GM21423 (cell line): ENCODE measurements around the gene MAGEA9.
"Not testable (repeated sequence)": the region's sequence is repeated elsewhere in the genome, so short reads cannot be mapped to it uniquely, and the experiment has no call there.

ENCODE experiments used
- ATAC-seq: cut with Tn5 transposase; IDR thresholded peaks from one replicate; pipeline ENCODE4 v1.9.1; 2021; ENCODE audit warnings: mild to moderate bottlenecking, moderate library complexity; ENCODE audit not compliant: unreplicated experiment

Gene MAGEA9

GRCh38 chrX:149804102-149804501 is 22.4 kb downstream of the MAGEA9 start:
- ATAC-seq = no peak

- no peak for ATAC-seq
Measured at GRCh38 chrX:149807747-149808458, 26.2 kb downstream of the MAGEA9 start.

- no peak for ATAC-seq
Measured at GRCh38 chrX:149818652-149819051, 36.9 kb downstream of the MAGEA9 start.

- ATAC-seq = no peak
Measured at GRCh38 chrX:149819371-149819770, 37.6 kb downstream of the MAGEA9 start.

- no peak for ATAC-seq
Measured at GRCh38 chrX:149825424-149825823, 43.7 kb downstream of the MAGEA9 start.

GRCh38 chrX:149827254-149827653 is 45.5 kb downstream of the MAGEA9 start:
- ATAC-seq = no peak

GRCh38 chrX:149829751-149830191 is 48.0 kb downstream of the MAGEA9 start:
- ATAC-seq = peak; percentile 58

GRCh38 chrX:149830192-149830873 is 48.6 kb downstream of the MAGEA9 start:
- peak; percentile 53 for ATAC-seq

GRCh38 chrX:149831473-149831872 is 49.7 kb downstream of the MAGEA9 start:
- ATAC-seq = no peak

- not testable (repeated sequence) for ATAC-seq
Measured at GRCh38 chrX:149836728-149837127, 55.0 kb downstream of the MAGEA9 start.

GRCh38 chrX:149837167-149837566 is 55.4 kb downstream of the MAGEA9 start:
- ATAC-seq = no peak
